NCI-H1048 (cell line): ENCODE results near the gene HERPUD1.

Experiments used
- DNase-seq: peaks from one replicate; lab custom pipeline; 2025; lab: John Stamatoyannopoulos, UW

The HERPUD1 gene

DNA sequence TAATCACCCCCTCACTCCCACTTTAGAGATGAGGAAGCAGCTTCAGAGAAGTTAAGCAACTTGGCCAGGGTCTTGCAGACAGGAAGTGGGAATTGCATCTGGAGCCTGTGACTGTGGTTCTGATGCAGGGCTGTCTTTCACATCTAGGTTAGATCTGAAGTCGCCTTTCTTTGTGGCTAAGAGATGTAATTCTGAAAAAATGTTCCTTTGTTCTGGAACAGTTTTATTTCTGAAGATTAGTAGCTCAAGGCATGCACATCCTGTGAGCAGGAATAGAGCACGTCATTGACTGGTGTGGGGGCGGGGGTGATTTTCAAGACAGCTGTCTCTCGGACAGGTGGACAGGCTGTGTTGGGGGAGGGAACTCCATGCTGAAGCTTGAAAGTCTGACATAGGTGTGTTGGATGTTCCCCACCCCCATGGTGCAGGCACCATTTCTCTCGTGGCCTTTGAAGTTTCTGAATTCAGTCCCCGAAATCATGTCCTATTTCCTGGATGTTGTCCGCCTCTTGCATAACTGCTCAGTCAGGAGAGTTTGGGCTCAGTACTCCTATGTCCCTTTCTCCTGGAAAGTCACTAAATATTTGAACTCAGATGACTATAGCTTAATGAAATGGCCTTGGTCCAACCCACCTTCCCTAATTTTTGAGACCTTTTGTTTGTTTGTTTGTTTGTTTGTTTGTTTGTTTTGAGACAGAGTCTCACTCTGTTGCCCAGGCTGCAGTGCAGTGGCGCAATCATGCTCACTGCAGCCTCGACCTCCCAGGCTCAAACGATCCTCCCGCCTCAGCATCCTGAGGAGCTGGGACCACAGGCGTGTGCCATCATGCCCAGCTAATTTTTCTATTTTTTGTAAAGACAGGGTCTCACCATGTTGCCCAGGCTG, 21.0 kb upstream of the HERPUD1 start:
- DNase-seq = no peak

DNA sequence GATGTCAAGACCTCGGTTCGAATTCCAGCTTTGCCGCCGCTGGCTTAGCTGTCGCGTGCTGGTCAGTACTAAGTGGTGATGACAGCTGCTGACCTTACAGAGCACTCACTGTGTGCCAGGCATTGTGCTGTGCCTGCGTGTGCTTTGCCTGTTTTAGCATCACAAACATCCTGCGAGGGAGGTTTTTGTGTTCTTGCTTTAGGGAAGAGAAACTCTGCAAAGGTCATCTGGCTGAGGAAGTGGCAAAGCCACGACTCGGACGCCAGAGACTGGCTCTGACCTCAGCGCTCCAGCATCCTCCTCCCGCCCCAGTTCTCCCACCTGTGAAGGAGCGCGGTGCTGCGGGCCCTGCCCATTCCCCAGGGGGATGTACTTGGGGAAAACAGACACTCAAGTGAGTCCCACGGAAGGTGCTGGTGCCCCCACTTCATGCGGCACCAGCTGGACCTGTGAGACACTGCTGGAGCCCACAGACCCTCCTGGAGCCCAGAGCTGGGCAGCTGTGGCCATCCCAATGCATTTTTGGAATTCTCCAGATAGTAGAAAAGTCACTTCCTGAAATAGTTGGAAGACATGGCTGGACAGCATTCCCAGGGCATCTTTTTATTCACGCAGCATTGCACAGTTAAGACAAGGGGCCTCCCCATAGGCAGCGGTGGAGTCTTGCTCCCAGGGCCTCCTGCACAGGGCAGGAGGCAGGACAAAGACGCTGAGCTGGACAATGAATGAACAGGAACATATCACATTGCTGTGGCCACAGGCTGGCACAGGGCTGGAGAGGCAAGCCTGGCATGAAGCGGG, 20.0 kb upstream of the HERPUD1 start:
- DNase-seq = no peak

DNA sequence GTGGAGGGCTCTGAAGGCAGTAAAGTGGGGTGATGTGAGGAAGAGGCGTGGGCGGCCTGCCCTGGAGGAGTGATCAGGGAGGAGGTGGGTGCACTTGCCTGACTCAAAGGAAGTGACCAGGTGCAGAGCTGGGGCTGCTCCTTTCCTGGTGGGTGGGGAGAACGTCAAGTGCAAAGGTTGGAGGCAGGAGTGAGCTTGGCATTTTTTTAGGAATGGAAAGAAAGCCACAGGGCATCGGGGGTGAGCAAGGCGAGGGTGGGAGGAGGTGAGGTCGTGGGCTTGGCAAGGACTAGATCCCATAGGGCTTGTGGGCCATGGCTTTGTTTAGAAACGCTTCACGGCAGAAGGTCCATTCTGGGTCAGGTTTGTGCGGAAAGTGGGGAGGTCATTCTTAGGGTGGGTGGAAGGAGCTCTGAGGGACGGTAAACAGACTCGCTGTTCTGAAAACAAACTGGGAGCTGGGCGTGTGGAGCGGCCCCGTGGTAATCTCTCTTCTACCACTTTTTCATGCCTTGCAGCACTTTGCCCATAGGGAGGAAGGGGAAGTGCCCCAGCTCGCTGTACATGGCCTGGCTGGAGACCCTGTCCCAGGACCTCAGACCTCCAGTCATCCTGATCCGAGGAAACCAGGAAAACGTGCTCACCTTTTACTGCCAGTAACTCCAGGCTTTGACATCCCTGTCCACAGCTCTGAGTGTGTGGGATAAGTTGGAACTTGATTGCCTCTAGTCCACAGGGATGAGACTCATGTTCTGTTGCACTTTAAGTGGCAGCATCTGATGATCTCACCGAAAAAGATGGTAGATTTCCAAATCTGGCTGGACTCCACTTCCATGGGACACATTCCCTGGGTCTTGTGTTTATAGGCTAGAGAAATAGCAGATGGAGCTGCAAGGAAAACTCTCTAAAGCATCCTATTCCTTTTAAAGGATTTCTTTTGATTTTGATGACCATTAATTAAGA, 18.9 kb upstream of the HERPUD1 start:
- no peak for DNase-seq

DNA sequence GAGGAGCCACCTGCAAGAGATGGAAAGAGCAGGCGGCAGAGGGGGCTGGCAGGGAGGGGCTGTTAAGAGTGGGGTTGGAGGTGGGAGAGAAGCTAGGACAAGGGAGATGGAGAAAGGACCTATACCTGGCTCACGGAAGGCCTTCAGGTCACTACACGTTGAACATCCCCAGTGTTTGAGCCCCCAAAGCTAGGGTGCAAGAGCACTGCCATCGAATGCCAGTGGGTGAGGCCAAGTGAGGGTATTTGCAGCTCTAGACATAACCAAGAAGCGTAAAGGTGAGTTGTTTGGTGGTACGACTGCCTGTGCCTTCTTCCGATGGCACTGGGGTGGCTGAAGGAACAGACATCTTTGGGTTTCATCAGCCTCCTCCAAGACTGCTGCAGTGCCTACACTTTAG, 17.0 kb upstream of the HERPUD1 start:
- DNase-seq = no peak

- DNase-seq = no peak
These were observed 16.4 kb upstream of the HERPUD1 start for GRCh38 chr16:56915336-56916119.

DNA sequence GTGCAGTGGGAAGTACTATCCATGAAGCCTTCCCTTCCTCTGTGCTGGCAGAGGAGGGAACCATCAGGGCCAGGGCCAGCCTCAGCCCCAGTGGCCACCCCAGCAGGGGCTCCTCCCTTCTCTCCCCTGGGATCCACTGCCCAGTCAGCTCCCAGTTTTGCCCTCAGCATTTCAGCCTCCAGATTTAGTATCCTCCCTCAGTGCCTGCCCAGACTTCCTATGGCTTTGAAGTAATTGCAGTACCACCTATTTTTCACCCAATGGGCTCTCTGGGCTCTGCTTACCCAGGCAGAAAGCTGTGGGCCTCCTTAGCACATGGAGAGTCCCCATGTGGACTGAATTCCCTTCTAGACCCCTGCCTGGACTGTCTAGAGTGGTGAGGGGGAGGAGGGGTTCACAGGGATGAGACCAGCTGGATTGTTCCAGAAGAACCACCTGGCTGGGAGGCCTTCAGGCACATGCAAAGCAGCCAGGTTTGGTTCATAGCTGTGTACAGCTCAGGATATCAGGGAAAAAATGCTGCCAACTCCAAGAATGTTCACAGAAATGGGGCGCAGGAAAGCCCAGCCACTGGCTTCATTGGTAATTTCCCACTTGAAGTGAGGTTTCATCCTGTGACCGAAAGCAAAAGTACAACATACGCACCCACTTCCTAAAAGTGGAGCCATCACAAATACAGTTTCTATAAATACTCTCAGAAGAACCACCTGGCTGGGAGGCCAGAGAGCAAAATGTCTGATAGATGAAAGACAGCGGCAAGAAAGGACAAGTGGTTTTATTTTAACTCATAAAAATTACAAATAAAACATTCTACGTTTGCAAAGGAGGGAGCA, 15.2 kb upstream of the HERPUD1 start:
- no peak for DNase-seq

GRCh38 chr16:56918467-56919012, 13.4 kb upstream of the HERPUD1 start:
- no peak for DNase-seq

GRCh38 chr16:56919099-56919800, 12.7 kb upstream of the HERPUD1 start:
- DNase-seq = no peak

GRCh38 chr16:56921571-56921970, 10.4 kb upstream of the HERPUD1 start:
- DNase-seq = no peak

DNA sequence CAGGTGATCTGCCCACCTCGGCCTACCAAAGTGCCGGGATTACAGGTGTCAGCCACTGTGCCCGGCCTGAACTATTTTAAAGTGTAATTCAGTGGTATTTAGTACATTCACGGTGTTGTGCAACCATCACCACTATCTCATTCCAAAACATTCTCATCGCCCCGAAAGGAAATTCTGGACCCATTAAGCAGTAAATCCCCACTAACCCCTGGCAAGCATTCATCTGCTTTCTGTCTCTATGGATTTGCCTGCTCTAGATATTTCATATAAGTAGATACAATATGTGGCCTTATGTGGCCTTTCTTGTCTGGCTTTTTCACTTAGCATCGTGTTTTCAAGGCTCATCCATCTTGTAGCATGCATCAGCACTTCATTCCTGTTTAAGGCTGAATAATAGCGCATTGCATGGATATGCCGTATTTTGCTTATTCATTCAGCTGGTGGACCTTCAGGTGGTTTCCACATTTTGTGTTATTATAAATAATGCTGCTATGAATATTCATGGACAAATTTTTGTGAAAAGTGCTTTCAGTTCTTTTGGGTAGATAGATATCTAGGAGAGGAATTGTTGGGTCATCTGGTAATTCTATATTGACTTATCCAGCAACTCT, 8.4 kb upstream of the HERPUD1 start:
- DNase-seq = no peak

DNA sequence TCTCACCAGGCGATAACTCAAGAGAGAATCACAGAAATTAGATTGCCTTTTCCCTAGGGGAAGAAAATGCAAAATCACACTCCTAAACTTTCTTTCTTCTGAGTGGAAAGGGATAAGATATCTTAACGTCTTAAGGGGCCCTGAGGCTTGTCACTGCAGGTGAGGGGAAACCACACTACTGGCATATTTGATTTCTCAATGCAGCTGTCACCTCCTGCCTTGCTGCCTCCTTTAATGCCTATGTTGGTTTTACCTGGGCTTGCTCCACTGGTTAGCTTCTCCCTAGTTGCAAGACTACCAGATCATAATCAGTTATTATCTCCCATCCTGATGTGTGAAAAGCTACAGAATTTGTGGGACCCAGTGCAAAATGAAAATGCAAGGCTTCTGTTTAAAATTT, 4.5 kb upstream of the HERPUD1 start:
- no peak for DNase-seq

DNA sequence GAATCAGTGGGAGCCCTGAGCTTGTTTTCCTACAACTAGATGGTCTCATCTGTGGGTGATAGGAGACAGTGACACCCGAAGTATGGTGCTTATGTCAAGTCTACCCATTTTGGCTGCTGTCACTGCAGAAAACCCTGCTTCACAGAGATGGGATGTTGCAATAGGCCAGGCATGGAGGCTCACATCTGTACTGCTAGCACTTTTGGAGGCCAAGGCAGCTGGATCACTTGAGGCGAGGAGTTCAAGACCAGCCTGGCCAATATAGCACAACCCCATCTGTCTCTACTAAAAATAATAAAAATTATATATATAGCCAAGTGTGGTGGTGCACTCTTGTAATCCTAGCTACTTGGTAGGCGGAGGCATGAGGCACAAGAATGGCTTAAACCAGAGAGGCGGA, 2.3 kb upstream of the HERPUD1 start:
- no peak for DNase-seq

DNA sequence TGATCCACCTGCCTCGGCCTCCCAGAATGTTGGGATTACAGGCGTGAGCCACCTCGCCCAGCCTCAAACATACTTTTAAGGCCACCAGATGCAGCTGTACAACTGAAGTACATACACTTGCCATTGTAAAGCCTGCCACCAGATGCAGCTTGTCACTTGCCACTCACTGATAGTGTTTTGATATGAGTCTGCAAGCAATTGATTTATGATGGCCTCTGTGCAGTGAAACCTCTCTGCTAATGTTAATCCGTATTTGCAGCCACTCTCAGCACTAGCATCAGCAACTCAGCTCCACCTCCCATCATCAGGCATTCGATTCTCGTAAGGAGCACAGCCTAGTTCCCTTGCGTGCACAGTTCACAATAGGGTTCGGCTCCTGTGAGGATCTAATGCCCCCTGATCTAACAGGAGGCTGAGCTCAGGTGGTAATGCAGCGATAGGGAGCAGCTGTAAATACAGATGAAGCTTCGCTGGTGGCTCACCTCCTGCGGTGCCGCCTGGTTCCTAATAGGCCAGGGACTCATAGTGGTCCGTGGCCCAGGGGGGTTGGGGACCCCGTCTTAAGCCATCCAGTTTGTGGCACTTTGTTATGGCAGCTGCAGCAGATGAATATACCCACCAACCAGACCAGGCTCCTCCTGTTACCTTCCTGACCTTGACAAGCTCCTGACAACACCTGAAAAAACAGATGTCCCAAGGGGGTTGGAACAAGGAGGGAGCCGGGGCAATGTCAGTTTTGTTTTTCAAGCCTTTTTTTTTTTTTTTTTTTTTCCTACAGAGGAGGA, 1.3 kb upstream of the HERPUD1 start:
- no peak for DNase-seq

DNA sequence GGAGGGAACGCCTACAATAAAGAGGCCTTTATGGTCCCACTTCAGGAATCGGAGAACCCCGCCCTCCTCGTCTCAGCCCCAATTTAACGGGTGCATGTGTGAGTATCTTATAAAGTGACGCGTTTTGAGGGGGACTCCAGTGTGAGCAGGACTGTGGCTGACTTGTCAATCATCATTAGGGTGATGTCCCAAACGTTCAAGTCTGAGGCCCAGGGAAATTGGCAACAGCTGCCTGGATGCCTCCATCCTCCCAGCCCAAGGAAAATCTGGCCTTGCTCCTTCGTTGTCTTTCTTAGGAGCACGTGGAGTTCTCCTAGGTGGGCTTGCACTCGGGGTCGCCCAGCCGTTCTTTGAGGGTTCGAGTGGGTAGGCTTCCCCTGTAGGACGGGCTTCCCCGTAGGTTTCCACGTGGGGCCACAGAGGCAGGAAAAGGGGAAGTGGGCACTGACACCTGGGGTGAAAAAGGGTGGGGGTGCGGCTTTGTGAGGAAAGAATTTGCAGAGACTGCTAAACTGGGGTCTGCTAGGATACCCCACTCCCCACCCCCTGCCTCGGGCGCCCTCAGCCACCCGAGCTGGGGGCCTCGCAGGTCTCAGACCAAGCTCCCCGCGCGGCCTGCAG, 561 bp upstream of the HERPUD1 start:
- DNase-seq = no peak

- no peak for DNase-seq
These were observed 1.0 kb downstream of the HERPUD1 start for GRCh38 chr16:56932721-56933619.

DNA sequence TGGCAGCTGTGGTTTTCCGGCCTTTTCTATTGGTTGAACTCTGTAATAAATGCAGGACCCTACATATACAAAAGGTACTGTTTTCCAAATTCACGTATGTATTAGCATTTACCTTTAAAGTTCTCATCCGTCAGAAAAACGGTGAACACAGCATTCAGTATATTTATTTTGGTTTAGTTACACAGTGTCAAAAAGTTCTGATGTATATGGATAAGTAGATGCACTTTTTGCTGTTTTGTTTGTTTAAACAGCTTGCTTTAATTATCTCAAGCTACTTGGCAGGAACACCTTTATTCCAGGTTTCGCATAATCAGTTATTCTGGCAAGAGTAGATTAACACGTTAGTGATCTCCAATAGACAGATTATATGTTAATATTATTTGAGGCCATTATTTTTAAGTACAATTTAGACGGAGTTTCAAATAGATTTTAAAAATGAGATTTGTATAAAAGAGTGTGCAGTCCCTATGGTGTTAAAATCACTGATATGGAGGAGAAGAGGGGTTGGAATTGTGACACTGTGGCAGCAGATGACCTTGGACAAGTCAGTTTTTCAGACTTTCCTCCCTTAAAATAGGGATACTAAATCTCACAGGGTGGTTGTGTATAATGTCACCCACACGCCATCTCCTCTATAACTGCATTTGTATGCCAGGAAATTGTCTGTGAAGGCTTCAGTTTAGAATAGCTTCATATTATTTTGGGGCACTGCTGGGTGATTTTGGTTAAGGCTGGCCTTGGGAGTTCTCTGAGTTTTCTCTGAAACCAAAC, 2.1 kb downstream of the HERPUD1 start:
- no peak for DNase-seq
